GM13977 (cell line): ENCODE results near the gene CACHD1.

ENCODE experiments used
- DNase-seq: peaks from one replicate; pipeline ENCODE4 v3.0.0; 2012; ENCODE audit warnings: low spot score
- in situ Hi-C: fragments of 300-500 bp; cut with MboI; formaldehyde crosslinking; loops from one replicate; pipeline ENCODE4 v1.12.0; 2022; ENCODE audit warnings: low sequenced_read_pairs, low pct_unique_long_range_greater_than_20kb, mixed read lengths, inconsistent platforms; ENCODE audit not compliant: unreplicated experiment
- TF ChIP-seq, protein P1 (sequence below): IDR thresholded peaks from 2 replicates; pipeline ENCODE4 v1.5.1; 2012; ENCODE audit warnings: mild to moderate bottlenecking, control low read depth; ENCODE audit not compliant: insufficient read depth; ENCODE audit errors: extremely low read depth, missing control alignments

The CACHD1 gene

DNA sequence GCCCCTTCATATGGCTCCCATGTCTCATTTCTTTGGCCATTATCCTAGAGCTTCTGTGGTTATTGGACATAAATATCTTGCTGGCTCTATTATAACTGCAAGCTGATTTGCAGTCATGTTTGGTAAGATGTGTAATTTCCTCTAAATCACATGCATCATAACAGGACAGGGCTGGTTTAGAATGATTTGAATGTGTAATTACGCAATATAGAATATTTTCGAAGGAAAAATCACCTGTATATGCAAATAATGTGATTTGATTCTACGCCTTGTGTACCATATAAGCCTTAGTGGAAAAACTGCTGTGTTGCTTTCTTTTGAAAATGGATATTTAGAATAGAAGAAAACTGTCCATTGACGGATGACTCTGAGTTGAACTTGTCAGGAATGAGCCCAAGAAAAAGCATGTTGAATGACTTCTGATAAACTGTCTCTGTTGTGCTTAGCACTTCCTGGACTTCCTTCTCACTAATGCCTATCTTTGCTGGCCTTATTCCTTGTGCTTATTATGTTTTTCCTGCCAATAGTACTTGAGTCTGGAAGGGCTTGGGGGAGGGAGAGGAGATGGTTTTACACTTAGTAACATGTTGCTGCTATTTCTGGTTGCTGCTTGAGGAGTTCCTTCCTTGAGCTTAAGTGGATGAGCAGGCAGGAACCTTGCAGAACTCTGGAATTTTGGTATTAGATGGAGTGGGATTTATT is 6.5 kb downstream of the CACHD1 start:
- in situ Hi-C loops, result no loop called here
- no peak for DNase-seq
- TF ChIP-seq, protein P1, sequence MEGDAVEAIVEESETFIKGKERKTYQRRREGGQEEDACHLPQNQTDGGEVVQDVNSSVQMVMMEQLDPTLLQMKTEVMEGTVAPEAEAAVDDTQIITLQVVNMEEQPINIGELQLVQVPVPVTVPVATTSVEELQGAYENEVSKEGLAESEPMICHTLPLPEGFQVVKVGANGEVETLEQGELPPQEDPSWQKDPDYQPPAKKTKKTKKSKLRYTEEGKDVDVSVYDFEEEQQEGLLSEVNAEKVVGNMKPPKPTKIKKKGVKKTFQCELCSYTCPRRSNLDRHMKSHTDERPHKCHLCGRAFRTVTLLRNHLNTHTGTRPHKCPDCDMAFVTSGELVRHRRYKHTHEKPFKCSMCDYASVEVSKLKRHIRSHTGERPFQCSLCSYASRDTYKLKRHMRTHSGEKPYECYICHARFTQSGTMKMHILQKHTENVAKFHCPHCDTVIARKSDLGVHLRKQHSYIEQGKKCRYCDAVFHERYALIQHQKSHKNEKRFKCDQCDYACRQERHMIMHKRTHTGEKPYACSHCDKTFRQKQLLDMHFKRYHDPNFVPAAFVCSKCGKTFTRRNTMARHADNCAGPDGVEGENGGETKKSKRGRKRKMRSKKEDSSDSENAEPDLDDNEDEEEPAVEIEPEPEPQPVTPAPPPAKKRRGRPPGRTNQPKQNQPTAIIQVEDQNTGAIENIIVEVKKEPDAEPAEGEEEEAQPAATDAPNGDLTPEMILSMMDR, result no peak

- in situ Hi-C loops, result no loop called here
- DNase-seq, result no peak
- TF ChIP-seq, protein P1, result no peak
Measured at GRCh38 chr1:64478594-64479470, 8.9 kb downstream of the CACHD1 start.

GRCh38 chr1:64479874-64480273 is 9.9 kb downstream of the CACHD1 start:
- no peak for DNase-seq
- TF ChIP-seq, protein P1, result no peak
- in situ Hi-C loops, result no loop called here

- in situ Hi-C loops, result no loop called here
- no peak for DNase-seq
- TF ChIP-seq, protein P1, result no peak
Measured at GRCh38 chr1:64480999-64481772, 11.3 kb downstream of the CACHD1 start.

GRCh38 chr1:64482128-64482527 is 12.2 kb downstream of the CACHD1 start:
- in situ Hi-C loops, result no loop called here
- TF ChIP-seq, protein P1, result no peak
- DNase-seq, result no peak

GRCh38 chr1:64482720-64483119 is 12.8 kb downstream of the CACHD1 start:
- DNase-seq, result no peak
- TF ChIP-seq, protein P1, result no peak
- in situ Hi-C loops, result no loop called here
